NB4 (cell line): Measurements from ENCODE around the gene LLCFC1.

Experiments
- DNase-seq: peaks from one replicate; pipeline ENCODE4 v3.0.0; 2010; ENCODE audit warnings: low read depth
- H3K4me3 ChIP-seq: one replicate; pipeline ENCODE4 v1.5.1; 2011; ENCODE audit warnings: mild to moderate bottlenecking, low read depth, low read length, moderate library complexity
- CTCF ChIP-seq: IDR thresholded peaks from one replicate; pipeline ENCODE4 v1.5.1; 2012; ENCODE audit warnings: low read depth, low read length
- MAX ChIP-seq: IDR thresholded peaks from 2 replicates; pipeline ENCODE4 v1.6.1; 2011; ENCODE audit warnings: low read depth, low read length
- MYC ChIP-seq: IDR thresholded peaks from 2 replicates; pipeline ENCODE4 v1.6.1; 2011; ENCODE audit warnings: low read depth, low read length
- POLR2A ChIP-seq: IDR thresholded peaks from 2 replicates; pipeline ENCODE4 v1.6.1; 2011; ENCODE audit warnings: mild to moderate bottlenecking; ENCODE audit not compliant: insufficient read length; ENCODE audit errors: extremely low read depth

Gene LLCFC1

GRCh38 chr7:142954680-142955268 is 15.5 kb downstream of the LLCFC1 start:
- DNase-seq = peak; percentile 59
- TF ChIP-seq CTCF (no peak), POLR2A (no peak), MAX (no peak), MYC (no peak)
- H3K4me3 ChIP-seq = no peak overlapping the region

- no peak for DNase-seq
- no peak for TF ChIP-seq MYC
- TF ChIP-seq CTCF = no peak
- TF ChIP-seq MAX = no peak
- TF ChIP-seq POLR2A = no peak
- H3K4me3 ChIP-seq = no peak overlapping the region
These were observed 17.8 kb downstream of the LLCFC1 start for GRCh38 chr7:142956951-142957623.

GRCh38 chr7:142957723-142958122 is 18.4 kb downstream of the LLCFC1 start:
- no peak overlapping the region for H3K4me3 ChIP-seq
- TF ChIP-seq CTCF (no peak), MYC (no peak), POLR2A (no peak), MAX (no peak)
- no peak for DNase-seq

GRCh38 chr7:142959202-142959601 is 19.9 kb downstream of the LLCFC1 start:
- no peak for DNase-seq
- H3K4me3 ChIP-seq = no peak overlapping the region
- TF ChIP-seq MAX (no peak), CTCF (no peak), POLR2A (no peak), MYC (no peak)

- H3K4me3 ChIP-seq = no peak overlapping the region
- DNase-seq = no peak
- TF ChIP-seq MYC = no peak
- peak; percentile 49 for TF ChIP-seq CTCF
These were observed 21.8 kb downstream of the LLCFC1 start for GRCh38 chr7:142960955-142961512.

GRCh38 chr7:142961595-142961972 is 22.3 kb downstream of the LLCFC1 start:
- no peak overlapping the region for H3K4me3 ChIP-seq
- DNase-seq = no peak
- TF ChIP-seq MAX (no peak), POLR2A (no peak), CTCF (no peak), MYC (no peak)
